ENCODE measurements around the gene SHCBP1.

SHCBP1 gene

DNA sequence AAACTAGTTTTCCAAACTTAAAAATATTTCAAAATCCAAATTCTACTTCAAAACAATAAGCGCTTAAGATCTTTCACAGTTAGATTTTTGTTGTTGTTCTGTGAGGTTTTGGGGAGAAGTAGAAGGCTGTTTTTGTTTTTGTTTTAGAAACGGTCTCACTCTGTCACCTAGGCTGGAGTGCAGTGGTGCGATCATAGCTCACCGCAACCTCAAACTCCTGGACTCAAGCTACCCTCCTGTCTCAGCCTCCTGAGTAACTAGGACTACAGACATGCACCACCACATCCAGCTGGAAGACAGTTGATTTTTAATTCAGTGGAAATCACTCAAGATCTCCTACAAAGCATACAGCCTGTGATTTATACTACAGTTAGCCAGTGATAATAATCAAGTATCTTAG, 2.7 kb downstream of the SHCBP1 start:
- no peak overlapping the region for H3K4me3 ChIP-seq (ENCODE audit: low read depth, low read length)
- DNase-seq: no peak
- no peaks in the 10 kb centered on the region for H3K27me3 ChIP-seq (ENCODE audit: insufficient read depth, low read depth, severe bottlenecking)
- H3K27ac ChIP-seq: no peak overlapping the region
- no peaks in the 10 kb centered on the region for H3K9me3 ChIP-seq (ENCODE audit: severe bottlenecking)
- H3K36me3 ChIP-seq: peaks cover 45% of the 10 kb centered on the region
- TF ChIP-seq, protein P1, sequence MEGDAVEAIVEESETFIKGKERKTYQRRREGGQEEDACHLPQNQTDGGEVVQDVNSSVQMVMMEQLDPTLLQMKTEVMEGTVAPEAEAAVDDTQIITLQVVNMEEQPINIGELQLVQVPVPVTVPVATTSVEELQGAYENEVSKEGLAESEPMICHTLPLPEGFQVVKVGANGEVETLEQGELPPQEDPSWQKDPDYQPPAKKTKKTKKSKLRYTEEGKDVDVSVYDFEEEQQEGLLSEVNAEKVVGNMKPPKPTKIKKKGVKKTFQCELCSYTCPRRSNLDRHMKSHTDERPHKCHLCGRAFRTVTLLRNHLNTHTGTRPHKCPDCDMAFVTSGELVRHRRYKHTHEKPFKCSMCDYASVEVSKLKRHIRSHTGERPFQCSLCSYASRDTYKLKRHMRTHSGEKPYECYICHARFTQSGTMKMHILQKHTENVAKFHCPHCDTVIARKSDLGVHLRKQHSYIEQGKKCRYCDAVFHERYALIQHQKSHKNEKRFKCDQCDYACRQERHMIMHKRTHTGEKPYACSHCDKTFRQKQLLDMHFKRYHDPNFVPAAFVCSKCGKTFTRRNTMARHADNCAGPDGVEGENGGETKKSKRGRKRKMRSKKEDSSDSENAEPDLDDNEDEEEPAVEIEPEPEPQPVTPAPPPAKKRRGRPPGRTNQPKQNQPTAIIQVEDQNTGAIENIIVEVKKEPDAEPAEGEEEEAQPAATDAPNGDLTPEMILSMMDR (IDR thresholded peaks at IDR 0.05; ENCODE audit: low read depth, low read length): no peak

DNA sequence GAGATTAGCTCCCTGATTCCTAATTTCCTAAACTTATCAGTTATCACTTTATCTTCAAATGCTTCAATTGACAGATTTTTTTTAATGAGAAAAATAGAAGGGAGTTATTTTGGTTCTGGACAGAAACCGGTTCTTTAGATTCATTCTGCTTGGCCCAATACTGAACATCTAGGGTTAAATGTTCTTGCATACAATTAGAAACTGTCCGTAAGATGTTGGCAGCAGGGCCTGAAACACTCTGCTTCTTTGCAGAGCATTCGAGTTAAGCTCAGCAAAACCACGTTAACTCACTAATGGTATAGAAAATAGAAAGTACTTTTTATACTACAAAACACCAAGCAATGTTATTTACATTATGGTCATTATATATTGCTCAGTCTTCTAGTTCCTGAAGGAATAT, 7.2 kb downstream of the SHCBP1 start:
- no peak overlapping the region for H3K27ac ChIP-seq
- TF ChIP-seq, protein P1 (IDR thresholded peaks at IDR 0.05; ENCODE audit: low read depth, low read length): no peak
- H3K27me3 ChIP-seq (ENCODE audit: insufficient read depth, low read depth, severe bottlenecking): no peaks in the 10 kb centered on the region
- no peak for DNase-seq
- no peak overlapping the region for H3K4me3 ChIP-seq (ENCODE audit: low read depth, low read length)
- H3K9me3 ChIP-seq (ENCODE audit: severe bottlenecking): no peaks in the 10 kb centered on the region
- peaks cover 65% of the 10 kb centered on the region for H3K36me3 ChIP-seq

DNA sequence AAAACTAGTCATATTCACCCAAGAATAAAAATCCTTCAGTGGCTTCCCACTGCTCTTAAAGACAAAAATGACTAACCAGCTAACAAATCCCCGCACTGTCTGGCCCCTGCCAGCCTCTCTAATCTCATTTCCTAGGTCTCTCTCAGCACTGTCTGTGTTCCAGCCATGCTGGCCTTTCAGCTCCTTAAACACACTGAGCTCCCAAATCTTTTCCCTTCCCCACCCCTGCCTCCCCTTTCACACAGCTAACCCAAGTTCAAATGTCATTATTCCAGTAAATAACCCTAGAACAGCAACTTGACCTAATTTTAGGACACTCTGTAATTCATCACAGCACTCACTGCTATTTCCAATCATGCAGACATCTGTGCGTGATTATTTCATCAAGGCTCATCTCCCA, 7.8 kb downstream of the SHCBP1 start:
- Histone ChIP-seq H3K27me3 (ENCODE audit: insufficient read depth, low read depth, severe bottlenecking) (no peaks in the 10 kb centered on the region), H3K9me3 (ENCODE audit: severe bottlenecking) (no peaks in the 10 kb centered on the region), H3K36me3 (peaks cover 67% of the 10 kb centered on the region), H3K4me3 (ENCODE audit: low read depth, low read length) (no peak overlapping the region), H3K27ac (no peak overlapping the region)
- DNase-seq: no peak
- TF ChIP-seq, protein P1 (IDR thresholded peaks at IDR 0.05; ENCODE audit: low read depth, low read length): no peak

DNA sequence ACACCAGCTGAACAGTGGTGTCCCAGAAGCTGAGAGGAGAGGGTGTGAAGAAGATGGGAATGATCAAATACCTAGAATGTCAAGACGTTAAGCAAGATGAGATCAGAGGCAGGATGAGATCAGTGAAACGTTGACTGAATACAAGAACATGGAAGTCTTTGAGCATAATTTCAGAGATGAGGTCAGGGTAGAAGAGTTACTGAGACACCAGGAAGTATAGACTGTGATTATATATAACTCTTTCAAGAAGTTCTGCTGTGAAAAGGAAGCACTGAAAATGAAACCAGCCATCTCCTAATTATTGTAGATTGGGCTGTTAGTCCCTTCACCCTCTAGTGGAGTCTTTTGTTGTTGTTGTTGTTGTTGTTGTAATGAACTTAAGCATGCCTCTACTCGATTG, 9.1 kb downstream of the SHCBP1 start:
- H3K9me3 ChIP-seq (ENCODE audit: severe bottlenecking): no peaks in the 10 kb centered on the region
- no peak overlapping the region for H3K4me3 ChIP-seq (ENCODE audit: low read depth, low read length)
- TF ChIP-seq, protein P1 (IDR thresholded peaks at IDR 0.05; ENCODE audit: low read depth, low read length): no peak
- H3K27me3 ChIP-seq (ENCODE audit: insufficient read depth, low read depth, severe bottlenecking): no peaks in the 10 kb centered on the region
- DNase-seq: no peak
- H3K36me3 ChIP-seq: peaks cover 64% of the 10 kb centered on the region
- no peak overlapping the region for H3K27ac ChIP-seq

- H3K36me3 ChIP-seq: peaks cover 43% of the 10 kb centered on the region
- no peak overlapping the region for H3K27ac ChIP-seq
- no peaks in the 10 kb centered on the region for H3K27me3 ChIP-seq (ENCODE audit: insufficient read depth, low read depth, severe bottlenecking)
- no peaks in the 10 kb centered on the region for H3K9me3 ChIP-seq (ENCODE audit: severe bottlenecking)
- TF ChIP-seq, protein P1 (IDR thresholded peaks at IDR 0.05; ENCODE audit: low read depth, low read length): no peak
- DNase-seq: no peak
- no peak overlapping the region for H3K4me3 ChIP-seq (ENCODE audit: low read depth, low read length)
Measured at GRCh38 chr16:46607529-46607928, 13.7 kb downstream of the SHCBP1 start.

GRCh38 chr16:46606231-46606630, 14.9 kb downstream of the SHCBP1 start:
- DNase-seq: no peak

More at GRCh38 chr16:46606231-46606630, 14.9 kb downstream of the SHCBP1 start:
- Histone ChIP-seq H3K4me3 (ENCODE audit: low read depth, low read length) (no peak overlapping the region), H3K27me3 (ENCODE audit: insufficient read depth, low read depth, severe bottlenecking) (no peaks in the 10 kb centered on the region), H3K36me3 (peaks cover 37% of the 10 kb centered on the region), H3K27ac (no peak overlapping the region), H3K9me3 (ENCODE audit: severe bottlenecking) (no peaks in the 10 kb centered on the region)
- TF ChIP-seq, protein P1 (IDR thresholded peaks at IDR 0.05; ENCODE audit: low read depth, low read length): no peak

All from WERI-Rb-1 (cell line).